Activated T-helper 1 cell treated with Interleukin-2 at 50 U/mL for 16 hours (primary cell): ENCODE results near the gene C10orf71.

Source experiments
- DNase-seq: peaks from one replicate; pipeline ENCODE4 v3.0.0-alpha.2; 2020; ENCODE audit warnings: low read depth

Gene C10orf71

GRCh38 chr10:49334964-49335363 is 36.0 kb downstream of the C10orf71 start:
- DNase-seq, result no peak

GRCh38 chr10:49335364-49335972 is 36.5 kb downstream of the C10orf71 start:
- no peak for DNase-seq

- DNase-seq, result no peak
Observed at GRCh38 chr10:49338604-49339003, 39.6 kb downstream of the C10orf71 start.

GRCh38 chr10:49344840-49345239 is 45.9 kb downstream of the C10orf71 start:
- DNase-seq, result no peak

- no peak for DNase-seq
Observed at GRCh38 chr10:49347342-49347741, 48.4 kb downstream of the C10orf71 start.

- no peak for DNase-seq
Observed at GRCh38 chr10:49347827-49348226, 48.9 kb downstream of the C10orf71 start.

GRCh38 chr10:49348593-49348992 is 49.6 kb downstream of the C10orf71 start:
- DNase-seq, result no peak

- DNase-seq, result no peak
Observed at GRCh38 chr10:49349390-49349789, 50.4 kb downstream of the C10orf71 start.

- no peak for DNase-seq
Observed at GRCh38 chr10:49350138-49350537, 51.2 kb downstream of the C10orf71 start.

GRCh38 chr10:49350846-49351532 is 52.0 kb downstream of the C10orf71 start:
- DNase-seq, result no peak

GRCh38 chr10:49351669-49352068 is 52.7 kb downstream of the C10orf71 start:
- DNase-seq, result no peak

- DNase-seq, result no peak
Observed at GRCh38 chr10:49352323-49352722, 53.4 kb downstream of the C10orf71 start.

GRCh38 chr10:49353026-49353894 is 54.3 kb downstream of the C10orf71 start:
- no peak for DNase-seq

- DNase-seq, result no peak
Observed at GRCh38 chr10:49353895-49354566, 55.1 kb downstream of the C10orf71 start.

- DNase-seq, result no peak
Observed at GRCh38 chr10:49354593-49354992, 55.6 kb downstream of the C10orf71 start.

GRCh38 chr10:49355221-49355620 is 56.3 kb downstream of the C10orf71 start:
- DNase-seq, result no peak

- no peak for DNase-seq
Observed at GRCh38 chr10:49356181-49356580, 57.2 kb downstream of the C10orf71 start.

GRCh38 chr10:49356944-49357343 is 58.0 kb downstream of the C10orf71 start:
- no peak for DNase-seq

GRCh38 chr10:49357910-49358309 is 58.9 kb downstream of the C10orf71 start:
- no peak for DNase-seq

GRCh38 chr10:49359349-49360270 is 60.6 kb downstream of the C10orf71 start:
- DNase-seq, result no peak
